Measurements from ENCODE around the gene OXER1.

OXER1 gene

GRCh38 chr2:42768706-42769256 is 4.8 kb upstream of the OXER1 start:
- no peak for DNase-seq

DNA sequence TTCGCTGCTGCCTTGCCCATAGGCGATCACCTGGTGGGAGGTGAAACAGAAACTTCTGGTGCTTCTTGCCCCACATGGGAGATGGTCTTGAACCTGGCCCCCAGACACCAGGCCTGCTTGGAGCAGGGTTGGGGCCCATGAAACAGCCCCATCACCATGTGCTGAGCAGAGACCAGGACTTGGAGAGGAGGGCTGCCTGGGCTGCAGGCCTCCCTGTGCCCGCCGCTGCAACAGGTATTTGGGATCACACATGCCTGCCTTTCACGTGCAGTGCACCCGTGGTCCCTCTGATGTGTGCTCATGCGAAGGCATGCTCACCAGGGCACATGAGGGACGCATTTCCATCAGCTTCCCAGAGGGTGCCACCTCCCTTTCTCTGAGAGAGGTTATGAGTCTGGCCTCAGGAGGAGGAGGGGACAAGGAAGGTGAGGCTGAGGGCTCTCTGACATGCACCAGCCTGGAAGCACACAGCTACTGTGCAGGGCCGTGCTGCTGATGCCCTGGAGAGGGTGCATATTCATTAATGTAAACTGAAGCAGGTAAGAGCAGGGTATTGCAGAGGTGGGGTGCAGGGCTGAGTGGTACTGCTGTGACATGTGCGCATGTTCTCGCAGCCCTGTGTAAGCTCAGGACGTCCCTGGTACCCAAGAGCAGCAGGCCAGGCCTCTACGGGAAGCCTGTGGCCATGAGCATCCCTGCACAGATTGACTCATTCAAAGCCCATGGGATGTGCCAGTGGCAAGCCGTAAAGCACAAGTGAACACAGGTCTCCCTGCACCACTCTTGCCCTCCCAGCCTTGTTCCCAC is 4.2 kb upstream of the OXER1 start:
- no peak for DNase-seq

DNA sequence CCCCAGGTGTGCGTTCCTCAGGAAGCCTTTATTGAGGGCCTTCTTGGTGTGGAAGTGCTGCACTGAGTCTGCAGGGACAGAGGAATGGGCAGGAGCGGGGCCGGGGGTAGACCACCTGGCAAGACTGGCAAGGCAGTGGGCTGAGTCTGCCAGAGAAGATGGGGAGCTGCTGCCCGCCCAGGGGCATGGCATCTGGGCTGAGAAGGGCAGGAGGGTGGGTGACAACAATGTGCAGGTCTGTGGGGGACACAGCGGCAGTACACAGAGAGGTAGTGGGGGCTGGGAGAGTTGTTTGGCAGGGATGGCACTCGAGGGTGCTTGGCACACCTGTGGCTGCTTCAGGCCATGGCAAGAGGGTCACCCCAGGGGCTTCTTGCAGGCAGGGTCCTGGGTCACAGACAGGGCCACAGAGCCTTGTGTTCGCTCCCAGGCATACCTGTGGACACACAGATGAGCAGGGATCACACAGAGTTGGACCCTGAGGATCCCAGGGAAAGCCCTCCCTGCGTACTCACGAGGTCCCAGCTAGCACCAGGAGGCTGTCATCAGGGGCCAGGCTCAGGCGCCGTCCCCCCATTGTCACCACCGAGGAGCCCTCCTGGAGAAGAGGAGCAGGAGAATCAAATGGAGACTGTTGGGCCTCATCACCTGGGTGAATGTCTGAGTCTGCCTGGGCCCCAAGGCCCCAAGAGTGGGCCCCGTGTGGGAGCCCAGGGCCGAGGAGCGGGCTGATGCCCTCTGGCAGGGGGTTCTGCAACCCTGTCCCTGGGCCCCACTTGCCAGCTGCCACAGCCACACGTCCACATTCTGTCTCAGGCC is 3.4 kb upstream of the OXER1 start:
- DNase-seq: no peak

DNA sequence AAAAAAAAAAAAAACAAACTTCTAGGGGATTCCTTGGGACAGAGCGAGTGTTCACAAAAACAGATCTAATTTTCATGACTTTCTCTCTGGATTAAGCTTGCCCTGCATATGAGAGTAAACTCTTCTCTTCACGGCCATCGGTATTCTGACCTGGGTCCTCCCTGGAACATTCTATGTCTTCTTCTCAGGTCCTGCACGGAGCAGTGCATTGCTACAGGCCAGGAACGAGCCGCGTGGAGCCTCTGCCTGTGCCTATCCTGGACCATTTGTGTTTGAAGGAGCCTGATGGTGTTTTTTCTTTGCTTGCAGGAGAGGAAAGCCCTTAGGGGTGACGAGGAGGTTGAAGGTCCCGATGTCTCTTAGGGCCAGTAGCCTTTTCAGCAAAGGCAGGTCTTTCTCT is 1.8 kb upstream of the OXER1 start:
- DNase-seq: no peak

DNA sequence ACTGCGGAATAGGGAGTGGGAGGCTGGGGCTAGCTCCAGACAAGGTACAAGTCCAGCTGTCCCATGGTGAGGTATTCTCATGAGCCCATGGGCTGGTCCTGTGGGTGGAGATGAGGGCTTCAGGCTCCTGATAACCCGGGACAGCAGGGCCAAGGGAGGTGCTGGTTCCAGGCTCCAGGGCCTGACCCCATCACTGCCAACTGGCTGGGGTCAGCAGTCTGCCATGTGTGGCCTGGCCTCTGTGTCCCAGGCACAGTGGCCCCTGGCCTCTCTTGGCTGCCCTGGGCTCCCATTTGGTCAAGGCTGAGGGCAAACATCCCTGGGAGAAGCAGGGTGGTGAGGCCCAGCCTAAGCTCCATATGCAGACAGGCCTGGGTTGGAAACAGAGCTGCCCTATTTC is 966 bp upstream of the OXER1 start:
- no peak for DNase-seq

DNA sequence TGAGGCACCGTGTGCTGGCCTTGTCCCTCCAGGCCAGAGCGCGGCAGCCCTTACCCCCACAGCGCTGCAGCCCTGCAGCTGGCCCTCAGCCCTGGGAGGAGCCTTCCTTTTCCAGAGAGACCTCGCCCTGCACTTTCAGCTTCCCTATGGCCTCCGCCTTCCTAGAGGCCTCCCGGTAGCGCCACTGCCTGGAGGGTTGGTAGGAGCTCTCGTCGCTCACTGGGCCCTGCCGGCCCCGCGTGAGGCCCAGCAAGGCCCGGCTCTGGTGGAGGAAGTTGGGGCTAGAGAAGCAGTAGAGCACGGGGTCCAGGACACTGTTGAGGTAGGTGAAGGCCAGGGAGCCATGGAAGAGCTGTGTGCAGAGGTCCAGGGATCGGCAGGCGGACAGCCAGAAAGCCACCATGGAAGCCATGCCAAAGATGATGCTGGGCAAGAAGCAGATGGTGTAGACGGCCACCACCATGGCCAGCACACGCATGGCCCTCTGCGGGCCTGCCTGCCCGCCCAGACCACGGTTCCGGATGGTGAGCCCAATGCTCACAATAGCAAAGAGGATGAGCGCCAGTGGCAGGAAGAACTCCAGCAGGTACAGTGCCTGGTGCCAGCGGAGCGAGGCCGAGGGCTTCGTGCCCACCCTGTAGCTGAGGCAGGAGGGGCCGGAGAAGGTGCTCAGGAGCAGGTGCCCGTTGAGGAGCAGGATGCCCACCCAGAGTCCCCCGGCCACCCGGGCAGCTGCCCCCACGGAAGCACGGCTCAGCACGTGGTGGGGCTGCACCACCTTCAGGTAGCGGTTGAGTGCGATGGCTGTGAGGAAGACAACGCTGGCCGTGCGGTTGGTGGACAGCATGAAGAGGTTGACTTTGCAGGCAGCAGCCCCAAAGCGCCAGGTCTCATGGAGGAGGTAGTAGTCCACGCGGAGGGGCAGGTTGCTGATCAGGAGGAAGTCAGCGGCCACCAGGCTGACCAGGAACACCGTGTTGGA is 821 bp downstream of the OXER1 start:
- no peak for DNase-seq

- no peak for DNase-seq
These were observed 1.8 kb downstream of the OXER1 start for GRCh38 chr2:42762155-42762554.

DNA sequence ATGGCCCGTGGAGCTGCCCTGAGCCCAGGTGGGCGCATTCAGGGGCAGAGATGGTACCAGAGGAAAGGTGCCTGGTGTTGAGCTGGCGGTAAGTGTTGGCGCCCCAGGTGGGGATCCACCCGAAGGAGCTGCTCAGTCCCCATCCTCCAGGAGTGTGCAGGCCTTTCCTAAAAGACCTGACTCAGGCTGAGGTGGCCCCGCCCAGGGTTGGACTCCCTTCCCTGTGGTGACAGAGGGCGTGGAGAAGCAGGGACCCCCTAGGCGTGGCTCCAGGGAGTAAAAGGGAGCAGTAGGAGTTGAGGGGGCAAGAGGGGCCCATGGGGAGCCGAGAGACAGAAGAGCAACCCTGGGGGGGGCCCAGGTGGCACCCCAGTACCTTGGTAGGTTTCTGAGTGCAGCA is 2.4 kb downstream of the OXER1 start:
- no peak for DNase-seq

GRCh38 chr2:42758751-42759150 is 5.2 kb downstream of the OXER1 start:
- no peak for DNase-seq

DNA sequence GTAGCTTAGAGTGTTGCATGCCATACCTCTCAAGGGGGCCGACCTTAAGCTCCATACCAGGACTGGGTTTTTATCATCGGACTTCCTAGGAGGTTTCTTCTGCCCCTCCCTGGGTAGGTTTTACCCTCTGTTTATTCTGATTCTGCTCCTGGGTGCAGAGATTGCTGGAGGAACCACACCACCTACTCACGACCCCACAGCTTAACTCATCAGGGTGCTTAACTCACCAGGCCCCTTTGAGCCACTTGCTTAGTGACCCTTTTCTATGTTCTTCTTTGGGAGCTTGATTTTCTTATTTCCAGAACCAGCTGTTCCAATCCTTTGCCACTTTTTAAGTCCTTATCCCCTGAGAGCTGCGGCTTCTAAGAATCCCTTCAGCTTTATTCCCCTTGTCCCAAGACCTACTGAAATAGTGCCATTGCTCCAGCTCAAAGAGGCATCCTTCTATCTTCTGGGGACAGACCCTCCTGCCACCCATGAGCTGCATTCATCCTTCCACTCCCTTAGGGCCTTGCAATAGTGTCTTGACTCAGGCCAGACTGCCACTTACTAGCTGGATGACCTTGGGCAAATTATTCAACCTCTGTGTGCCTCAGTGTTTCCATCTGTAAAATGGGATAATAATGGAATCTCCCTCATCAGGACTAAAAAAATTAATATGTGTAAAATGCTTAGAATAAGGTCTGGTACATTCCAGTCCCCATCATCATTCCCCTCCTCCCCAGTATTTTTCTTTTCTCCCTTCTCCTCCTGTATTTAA is 5.8 kb downstream of the OXER1 start:
- no peak for DNase-seq

GRCh38 chr2:42756966-42757513 is 6.9 kb downstream of the OXER1 start:
- DNase-seq: no peak

GRCh38 chr2:42756150-42756775 is 7.7 kb downstream of the OXER1 start:
- no peak for DNase-seq

DNA sequence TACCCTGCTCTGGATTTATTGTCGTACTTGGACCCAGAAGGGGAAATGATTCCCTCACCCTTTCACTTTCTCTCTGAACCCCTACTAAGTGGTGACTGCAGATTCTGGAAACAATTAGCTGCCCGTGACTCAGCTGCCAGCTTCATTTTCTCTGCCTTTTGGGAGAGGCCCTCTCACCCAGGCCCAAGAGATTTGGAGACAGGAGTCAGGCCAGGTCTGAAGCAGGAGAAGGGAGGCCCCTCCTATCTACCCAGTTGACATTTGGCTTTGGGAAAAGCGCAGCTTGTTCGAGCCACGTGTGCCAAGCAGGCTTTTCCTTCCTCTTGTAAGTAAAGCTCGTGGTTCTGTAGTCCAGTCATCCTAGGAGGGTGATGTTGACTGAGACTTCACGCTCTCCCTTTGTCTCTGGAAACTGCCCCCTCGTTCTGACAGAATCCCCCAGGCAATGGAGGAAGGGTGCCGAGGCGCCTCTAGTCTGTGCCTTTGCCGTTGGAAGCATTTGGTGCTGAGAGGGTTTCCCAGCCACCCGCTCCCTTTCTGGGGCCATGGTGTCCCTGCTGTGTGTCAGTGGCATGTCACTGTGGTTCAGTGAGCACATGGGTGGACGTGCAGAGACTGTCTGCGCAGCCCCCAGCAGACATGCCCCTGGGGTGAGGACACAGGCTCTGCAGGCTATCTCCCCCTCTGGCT is 8.6 kb downstream of the OXER1 start:
- DNase-seq: no peak

DNA sequence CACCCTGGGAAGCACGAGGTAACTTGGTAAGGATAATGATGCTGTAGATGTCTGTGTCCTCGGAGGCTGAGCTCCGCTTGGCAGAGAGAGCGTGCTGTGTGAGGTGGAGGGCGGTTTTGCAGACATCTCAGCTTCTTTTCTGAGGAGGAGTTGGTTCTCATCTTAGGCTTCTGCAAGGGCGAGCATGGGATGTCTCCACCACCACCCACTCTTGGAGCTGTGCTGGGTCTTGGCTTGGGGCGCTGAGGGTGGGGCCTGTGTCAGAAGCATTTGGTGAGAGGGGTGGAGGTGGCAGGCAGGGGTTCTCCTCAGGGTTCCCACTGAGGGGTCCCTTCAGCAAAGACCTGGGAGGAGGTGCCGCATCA is 9.2 kb downstream of the OXER1 start:
- no peak for DNase-seq

GRCh38 chr2:42754021-42754775 is 9.7 kb downstream of the OXER1 start:
- DNase-seq: no peak

- no peak for DNase-seq
These were observed 10.8 kb downstream of the OXER1 start for GRCh38 chr2:42752816-42753813.

DNA sequence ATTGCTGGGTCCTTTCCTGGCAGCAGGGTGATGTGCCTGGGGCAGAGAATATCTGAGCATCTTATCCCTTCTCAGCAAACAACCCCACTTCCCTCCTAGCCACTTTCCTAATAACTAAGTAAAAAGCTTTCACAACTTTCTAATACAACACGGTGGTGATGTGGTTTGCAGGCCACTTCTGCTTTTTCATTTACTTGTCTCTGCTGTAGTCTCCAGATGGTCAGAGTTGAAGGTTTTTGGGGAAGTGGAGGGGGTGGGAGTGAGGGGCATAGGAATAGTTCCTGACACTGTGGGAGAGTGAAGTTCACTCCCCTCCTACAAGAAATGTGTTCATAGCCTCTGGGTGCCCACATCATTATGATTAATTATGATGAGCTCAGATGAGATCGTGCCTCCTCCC is 11.6 kb downstream of the OXER1 start:
- peak; percentile 32 for DNase-seq

GRCh38 chr2:42748840-42749239 is 15.1 kb downstream of the OXER1 start:
- no peak for DNase-seq

- no peak for DNase-seq
These were observed 16.5 kb downstream of the OXER1 start for GRCh38 chr2:42747422-42747821.

Measured in CD4-positive, alpha-beta T cell treated with Interleukin-21 for 1 hour (primary cell).